ENCODE data around the gene DOHH. TPM values are rescaled to one million over a fixed set of nuclear protein-coding genes. Genes with fewer than 3 reads are reported as not detected.

DOHH gene
- total RNA-seq, 1 donor from 2014 or later, result 10.1 TPM

DNA sequence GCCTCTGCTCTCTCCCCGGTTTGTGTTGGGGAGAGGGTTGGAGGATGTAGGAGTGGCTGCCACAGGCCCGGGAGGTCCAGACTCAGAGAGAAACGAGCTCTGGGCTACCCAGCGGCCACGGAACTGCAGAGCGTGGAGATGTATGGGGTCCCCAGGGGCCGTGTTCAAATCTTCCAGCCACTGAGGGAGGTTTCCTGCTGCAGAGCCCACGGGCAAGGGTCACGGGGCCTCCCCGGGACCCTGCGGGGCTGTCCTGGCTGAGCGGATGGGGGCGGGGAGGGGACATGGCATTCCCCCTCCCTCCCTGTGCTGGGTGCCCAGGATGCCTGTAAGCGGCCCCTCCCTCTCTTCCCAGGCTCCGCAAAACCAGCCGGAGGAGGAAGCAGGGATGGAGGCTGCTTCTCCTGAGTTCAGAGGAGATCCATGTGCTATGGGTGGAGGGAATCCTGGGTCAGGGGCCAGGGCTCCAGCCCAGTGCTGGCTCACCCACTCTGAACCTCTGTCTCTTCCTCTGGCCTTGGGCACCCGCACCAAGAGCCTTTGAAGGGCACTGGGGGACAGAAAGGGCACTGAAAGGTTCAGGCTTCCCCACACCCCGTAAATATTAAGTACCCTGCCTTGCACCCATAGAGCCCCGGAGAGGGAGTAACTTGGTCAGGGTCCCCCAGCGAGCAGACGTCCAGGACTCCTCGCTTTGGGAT, 42.8 kb downstream of the DOHH start:
- Mint-ChIP-seq H3K4me1 (ENCODE audit: low read depth) (peaks cover 42% of the 10 kb centered on the region), H3K36me3 (ENCODE audit: low read depth) (peaks cover 6% of the 10 kb centered on the region), H3K4me3 (ENCODE audit: unreplicated experiment) (no peak overlapping the region), H3K27ac (ENCODE audit: unreplicated experiment) (peak overlapping the region; percentile 99), H3K27me3 (ENCODE audit: low read depth) (no peaks in the 10 kb centered on the region), H3K9me3 (ENCODE audit: low read depth) (no peaks in the 10 kb centered on the region)
- DNase-seq (ENCODE audit: low spot score), result no peak
- TF ChIP-seq, protein P1, sequence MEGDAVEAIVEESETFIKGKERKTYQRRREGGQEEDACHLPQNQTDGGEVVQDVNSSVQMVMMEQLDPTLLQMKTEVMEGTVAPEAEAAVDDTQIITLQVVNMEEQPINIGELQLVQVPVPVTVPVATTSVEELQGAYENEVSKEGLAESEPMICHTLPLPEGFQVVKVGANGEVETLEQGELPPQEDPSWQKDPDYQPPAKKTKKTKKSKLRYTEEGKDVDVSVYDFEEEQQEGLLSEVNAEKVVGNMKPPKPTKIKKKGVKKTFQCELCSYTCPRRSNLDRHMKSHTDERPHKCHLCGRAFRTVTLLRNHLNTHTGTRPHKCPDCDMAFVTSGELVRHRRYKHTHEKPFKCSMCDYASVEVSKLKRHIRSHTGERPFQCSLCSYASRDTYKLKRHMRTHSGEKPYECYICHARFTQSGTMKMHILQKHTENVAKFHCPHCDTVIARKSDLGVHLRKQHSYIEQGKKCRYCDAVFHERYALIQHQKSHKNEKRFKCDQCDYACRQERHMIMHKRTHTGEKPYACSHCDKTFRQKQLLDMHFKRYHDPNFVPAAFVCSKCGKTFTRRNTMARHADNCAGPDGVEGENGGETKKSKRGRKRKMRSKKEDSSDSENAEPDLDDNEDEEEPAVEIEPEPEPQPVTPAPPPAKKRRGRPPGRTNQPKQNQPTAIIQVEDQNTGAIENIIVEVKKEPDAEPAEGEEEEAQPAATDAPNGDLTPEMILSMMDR (IDR thresholded peaks at IDR 0.05), result no peak

DNA sequence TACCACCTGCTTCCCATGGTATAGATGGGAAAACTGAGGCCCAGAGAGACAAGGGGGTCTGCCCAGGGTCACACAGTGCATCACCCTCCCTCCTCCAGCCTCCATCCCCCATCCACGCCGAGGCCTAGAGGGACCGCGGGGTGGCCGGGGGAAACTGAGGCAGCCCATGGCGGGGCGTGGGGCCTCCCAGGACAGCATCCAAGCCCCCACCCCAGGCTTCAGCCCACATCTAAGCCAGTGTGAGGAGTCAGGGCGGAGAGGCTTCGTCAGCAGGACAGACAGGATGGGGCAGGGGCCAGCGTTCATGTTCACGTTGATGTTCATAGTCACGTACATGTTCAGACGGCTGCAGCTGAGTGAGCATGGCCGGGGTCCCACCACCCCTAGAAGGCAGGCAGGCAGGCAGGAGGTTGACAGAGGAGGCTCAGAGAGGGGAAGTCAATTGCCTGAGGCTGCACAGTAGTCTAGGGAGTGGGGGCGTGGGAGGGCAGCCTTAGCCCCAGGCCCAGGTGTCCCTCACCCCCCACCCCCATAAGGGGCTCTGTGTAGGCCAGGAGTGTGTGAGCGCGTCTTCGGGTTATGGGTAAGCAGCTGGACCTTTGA, 43.4 kb downstream of the DOHH start:
- H3K27me3 Mint-ChIP-seq (ENCODE audit: low read depth), result no peaks in the 10 kb centered on the region

DNA sequence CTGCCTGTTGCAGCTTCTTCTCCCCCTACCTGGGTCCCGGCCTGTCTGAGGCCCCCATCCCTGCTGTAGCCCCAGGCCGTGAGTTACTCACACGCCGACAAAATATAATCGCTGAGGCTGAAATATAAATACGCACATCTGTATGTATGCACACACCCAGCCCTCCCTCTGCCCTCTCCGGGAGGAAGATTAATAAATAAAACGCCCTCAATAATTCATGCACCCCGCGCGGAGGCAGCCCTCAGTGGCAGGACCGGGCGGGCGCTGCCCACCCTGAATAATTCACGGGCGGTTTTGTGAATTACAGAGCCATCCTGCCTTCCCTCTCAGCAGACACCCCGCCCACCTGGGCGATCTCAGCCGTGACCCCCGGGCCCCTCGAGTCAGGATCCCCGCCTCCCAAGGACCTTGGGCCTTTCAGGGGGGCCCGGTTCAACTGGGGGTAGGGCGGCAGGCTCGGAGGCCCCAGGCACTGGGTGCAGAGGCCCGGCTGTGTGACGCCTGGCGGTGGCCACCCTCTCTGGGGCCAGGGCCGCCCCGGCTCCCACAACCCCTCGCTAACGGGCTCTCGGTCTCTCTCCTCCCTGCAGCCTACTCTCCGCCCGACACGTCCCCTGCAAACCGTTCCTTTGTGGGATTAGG, 44.4 kb downstream of the DOHH start:
- DNase-seq (ENCODE audit: low spot score), result no peak
- H3K9me3 Mint-ChIP-seq (ENCODE audit: low read depth), result no peaks in the 10 kb centered on the region
- H3K4me1 Mint-ChIP-seq (ENCODE audit: low read depth), result peaks cover 47% of the 10 kb centered on the region
- H3K36me3 Mint-ChIP-seq (ENCODE audit: low read depth), result peaks cover 8% of the 10 kb centered on the region
- H3K4me3 Mint-ChIP-seq (ENCODE audit: unreplicated experiment), result no peak overlapping the region
- TF ChIP-seq, protein P1 (IDR thresholded peaks at IDR 0.05), result no peak
- H3K27ac Mint-ChIP-seq (ENCODE audit: unreplicated experiment), result peak overlapping the region; percentile 29
- H3K27me3 Mint-ChIP-seq (ENCODE audit: low read depth), result no peaks in the 10 kb centered on the region

More for the DNA sequence above, 43.4 kb downstream of the DOHH start:
- Mint-ChIP-seq H3K27ac (ENCODE audit: unreplicated experiment) (peak overlapping the region; percentile 99), H3K9me3 (ENCODE audit: low read depth) (no peaks in the 10 kb centered on the region), H3K4me3 (ENCODE audit: unreplicated experiment) (no peak overlapping the region), H3K36me3 (ENCODE audit: low read depth) (peaks cover 6% of the 10 kb centered on the region), H3K4me1 (ENCODE audit: low read depth) (peaks cover 41% of the 10 kb centered on the region)
- DNase-seq (ENCODE audit: low spot score), result no peak
- TF ChIP-seq, protein P1 (IDR thresholded peaks at IDR 0.05), result no peak

- peaks cover 47% of the 10 kb centered on the region for H3K4me1 Mint-ChIP-seq (ENCODE audit: low read depth)
- H3K27me3 Mint-ChIP-seq (ENCODE audit: low read depth), result no peaks in the 10 kb centered on the region
- peak overlapping the region; percentile 29 for H3K27ac Mint-ChIP-seq (ENCODE audit: unreplicated experiment)
- no peak overlapping the region for H3K4me3 Mint-ChIP-seq (ENCODE audit: unreplicated experiment)
- H3K9me3 Mint-ChIP-seq (ENCODE audit: low read depth), result no peaks in the 10 kb centered on the region
- TF ChIP-seq, protein P1 (IDR thresholded peaks at IDR 0.05), result no peak
- no peak for DNase-seq (ENCODE audit: low spot score)
- peaks cover 12% of the 10 kb centered on the region for H3K36me3 Mint-ChIP-seq (ENCODE audit: low read depth)
Measured at GRCh38 chr19:3455393-3455955, 45.0 kb downstream of the DOHH start.

Data from chondrocyte (in vitro differentiated cells).